ENCODE results near the gene TIMM29.

TIMM29 gene

GRCh38 chr19:10928563-10929401 lies at the start of gene TIMM29, which contains the start of gene YIPF2:
TSS of gene TIMM29 (plus strand) at chr19:10928811. CDS start at chr19:10928823, 12 bp downstream.
TSS of gene YIPF2 (minus strand) at chr19:10928639. CDS start at chr19:10928410, 229 bp downstream.
- peak; percentile 98 for DNase-seq

- no peak for DNase-seq
Observed at GRCh38 chr19:10881403-10882107, 47.1 kb upstream of the TIMM29 start.

GRCh38 chr19:10882108-10882457 lies 46.5 kb upstream of the TIMM29 start:
- no peak for DNase-seq

DNA sequence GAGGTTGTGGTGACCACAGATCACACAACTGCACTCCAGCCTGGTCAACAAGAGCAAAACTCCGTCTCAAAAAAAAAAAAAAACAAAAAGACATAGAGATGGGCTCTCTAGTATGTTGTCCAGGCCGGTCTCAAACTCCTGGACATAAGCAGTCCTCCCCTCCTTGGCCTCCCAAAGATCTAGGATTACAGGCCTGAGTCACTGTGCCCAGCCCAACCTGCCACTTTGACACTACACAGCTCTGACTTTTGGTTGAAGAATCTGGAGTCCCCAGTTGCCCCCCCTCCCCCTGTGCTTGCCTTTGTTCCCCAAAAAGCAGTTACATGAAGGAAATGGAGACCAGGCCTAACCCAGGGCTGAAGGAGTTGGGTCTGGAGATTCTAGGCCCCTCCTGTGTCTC lies 44.3 kb upstream of the TIMM29 start:
- DNase-seq: no peak

GRCh38 chr19:10885201-10886169 lies 43.1 kb upstream of the TIMM29 start:
- DNase-seq: no peak

DNA sequence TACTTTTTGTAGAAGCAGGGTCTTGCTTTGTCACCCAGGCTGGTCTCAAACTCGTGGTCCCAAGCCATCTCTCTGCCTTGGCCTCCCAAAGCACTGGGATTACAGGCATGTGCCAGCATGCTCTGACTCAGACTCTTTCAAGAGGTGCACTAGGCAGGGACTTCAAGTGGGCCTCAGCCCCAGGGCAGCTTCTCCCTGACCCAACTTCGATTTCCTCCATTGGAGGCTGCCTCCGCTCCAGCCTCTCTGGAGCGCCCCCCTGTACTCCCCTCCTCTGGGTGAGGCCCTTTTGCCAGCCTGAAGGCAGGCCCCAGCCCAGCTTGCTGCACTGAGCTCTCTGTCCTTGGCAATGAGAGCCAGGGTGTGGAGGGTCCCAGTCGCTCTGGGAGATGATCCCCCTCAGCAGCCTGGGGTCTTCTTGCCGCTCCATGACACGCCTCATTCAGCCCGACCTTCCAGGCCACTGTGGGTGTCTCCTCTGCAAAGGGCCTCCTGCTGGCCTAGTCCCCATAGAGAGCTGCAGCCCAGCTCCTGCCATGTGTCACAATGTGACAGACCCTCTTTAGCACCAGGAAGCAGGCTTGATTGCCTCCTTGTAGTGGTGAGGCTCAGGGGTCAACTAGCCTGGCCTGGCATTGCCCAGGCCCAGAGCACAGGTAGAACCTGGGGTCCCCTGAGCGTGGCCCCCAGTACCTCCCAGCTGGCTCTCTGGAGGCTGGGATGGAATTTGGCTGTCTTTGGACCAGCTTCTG lies 40.8 kb upstream of the TIMM29 start:
- DNase-seq: no peak

DNA sequence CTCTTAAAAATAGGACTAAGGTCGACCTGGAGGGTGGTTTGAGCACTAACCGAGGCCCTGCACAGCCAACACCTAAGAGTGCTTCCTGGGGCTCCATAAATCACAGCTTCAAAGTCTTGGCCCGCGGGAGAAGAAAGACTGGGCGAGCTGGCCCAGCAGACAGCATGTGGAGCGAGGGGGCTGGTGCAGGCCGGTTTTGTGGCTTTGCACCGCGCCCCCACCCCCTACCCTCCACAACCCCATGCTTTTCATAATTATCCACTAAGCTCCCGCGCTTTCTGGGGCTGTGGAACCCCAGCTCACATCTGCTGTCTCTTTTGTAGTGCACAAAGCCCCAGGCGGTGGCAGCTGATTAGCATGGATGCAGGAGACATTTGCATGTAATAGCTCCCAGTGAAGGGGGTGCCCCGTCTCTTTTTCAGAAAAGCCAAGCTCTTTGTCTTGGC lies 40.2 kb upstream of the TIMM29 start:
- no peak for DNase-seq

GRCh38 chr19:10889880-10890279 lies 38.7 kb upstream of the TIMM29 start:
- DNase-seq: no peak

DNA sequence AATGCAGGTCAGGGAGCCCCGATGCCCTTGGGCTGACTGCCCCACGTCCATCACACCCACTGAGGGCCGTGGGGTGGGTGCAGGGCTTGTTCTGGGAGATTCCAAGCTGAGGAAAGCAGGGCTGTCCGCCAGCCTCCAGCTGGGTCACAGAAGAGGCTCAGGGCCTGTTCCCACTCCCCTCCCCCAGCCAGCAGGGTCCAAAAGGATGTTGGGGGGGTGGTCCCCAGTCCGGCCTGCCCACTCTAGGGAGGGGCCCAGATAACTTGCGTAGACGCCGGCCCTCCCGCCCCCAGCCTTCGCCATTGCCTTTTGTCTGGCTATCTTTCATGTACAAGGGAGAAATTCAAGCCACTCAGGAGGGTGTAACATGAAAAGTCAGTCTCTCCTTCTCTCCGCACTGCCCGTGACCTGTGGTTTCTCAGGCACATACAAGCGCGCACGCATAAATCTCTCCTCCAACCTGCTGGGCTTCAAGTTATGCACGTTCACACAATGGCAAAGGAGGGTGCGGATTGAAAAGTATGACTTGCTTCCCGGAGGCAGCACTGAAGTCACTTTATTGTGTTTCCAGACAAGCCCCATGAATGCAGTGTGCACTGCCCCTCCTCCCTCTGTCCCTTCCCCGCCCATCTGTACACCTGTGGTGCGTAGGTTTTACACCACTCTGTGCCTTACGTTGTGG lies 37.1 kb upstream of the TIMM29 start:
- DNase-seq: no peak

DNA sequence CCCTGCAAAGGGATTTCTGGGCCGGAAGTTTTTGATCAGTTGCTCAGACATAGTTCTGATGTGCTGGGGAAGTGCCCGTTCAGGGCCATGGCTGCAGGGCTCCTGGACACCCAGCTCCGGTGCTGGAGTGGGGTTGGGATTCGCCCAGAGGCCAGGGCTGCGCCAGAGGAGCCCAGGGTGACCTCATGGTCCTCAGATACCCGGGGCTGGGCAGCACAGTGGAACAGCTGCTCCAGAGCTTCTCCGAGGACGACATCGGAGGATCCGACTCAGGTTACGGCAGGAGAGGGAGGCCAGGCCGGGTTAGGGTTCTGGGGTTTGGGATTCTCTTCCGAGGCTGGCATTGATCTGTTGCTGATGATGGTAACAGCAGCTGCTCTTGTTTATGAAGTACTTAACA lies 36.4 kb upstream of the TIMM29 start:
- DNase-seq: no peak

- DNase-seq: no peak
Observed at GRCh38 chr19:10894911-10895213, 33.7 kb upstream of the TIMM29 start.

DNA sequence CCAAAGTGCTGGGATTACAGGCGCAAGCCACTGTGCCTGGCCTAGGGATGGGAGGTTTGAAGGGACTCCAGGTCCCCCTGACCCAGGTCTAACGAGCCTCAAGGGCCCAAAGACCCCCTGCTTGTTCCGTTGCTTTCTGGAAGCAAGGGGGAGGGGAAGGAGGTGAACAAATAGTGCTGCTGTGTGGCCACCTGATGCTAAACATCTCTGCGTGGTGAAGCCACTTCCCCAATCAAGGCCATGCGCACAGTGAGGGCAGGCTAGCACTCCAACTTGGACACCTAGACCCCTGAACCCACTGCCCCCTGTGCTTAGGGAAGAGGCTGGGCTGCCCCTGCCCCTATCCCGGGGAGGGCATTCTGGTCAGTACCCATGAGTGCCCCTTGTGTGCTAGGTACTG lies 33.2 kb upstream of the TIMM29 start:
- DNase-seq: no peak

- no peak for DNase-seq
Observed at GRCh38 chr19:10895920-10896319, 32.7 kb upstream of the TIMM29 start.

GRCh38 chr19:10896851-10897526 lies 31.6 kb upstream of the TIMM29 start:
- peak; percentile 62 for DNase-seq

GRCh38 chr19:10898633-10899032 lies 30.0 kb upstream of the TIMM29 start:
- no peak for DNase-seq

GRCh38 chr19:10899151-10899653 lies 29.4 kb upstream of the TIMM29 start:
- DNase-seq: no peak

- no peak for DNase-seq
Observed at GRCh38 chr19:10907925-10908324, 20.7 kb upstream of the TIMM29 start.

GRCh38 chr19:10908380-10908960 lies 20.1 kb upstream of the TIMM29 start:
- no peak for DNase-seq

GRCh38 chr19:10911579-10912363 lies 16.8 kb upstream of the TIMM29 start:
- no peak for DNase-seq

- no peak for DNase-seq
Observed at GRCh38 chr19:10912619-10913018, 16.0 kb upstream of the TIMM29 start.

All from inflammatory macrophage treated with lipopolysaccharide for 4 hours (primary cell).